ENCODE measurements around the gene INO80C. TPM values are rescaled to one million over a fixed set of nuclear protein-coding genes. Genes with fewer than 3 reads are reported as not detected.

Gene INO80C
- total RNA-seq, 1 experiment from 2014 or later, result 42.3 TPM

DNA sequence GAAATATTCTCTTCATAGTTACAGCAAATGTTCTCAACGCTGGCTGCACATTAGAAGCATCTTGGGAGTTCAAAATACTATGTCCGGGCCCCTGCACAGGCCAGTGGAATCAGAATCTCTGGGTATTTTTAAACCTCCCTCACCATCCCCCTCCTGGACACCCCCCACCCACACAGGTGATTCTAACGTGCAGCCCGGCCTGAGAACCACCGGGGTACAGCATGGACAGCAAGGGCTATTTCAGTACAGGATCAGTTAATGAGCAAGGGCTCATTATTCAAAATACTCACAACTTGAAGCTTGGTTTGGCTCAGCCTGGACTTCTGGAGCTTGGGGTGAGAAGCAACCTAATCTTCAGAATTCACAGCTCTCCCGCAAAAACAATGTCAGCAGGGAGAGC, 31.4 kb downstream of the INO80C start:
- no peaks in the 10 kb centered on the region for H3K27me3 Mint-ChIP-seq (ENCODE audit: low read depth)
- ChIA-PET CTCF (no interaction called here), POLR2A (no interaction called here)
- H3K36me3 Mint-ChIP-seq, result peaks cover 16% of the 10 kb centered on the region
- H3K27ac Mint-ChIP-seq, result no peak overlapping the region
- H3K4me3 Mint-ChIP-seq, result no peak overlapping the region
- no peaks in the 10 kb centered on the region for H3K9me3 Mint-ChIP-seq
- ATAC-seq, result no peak
- no peak for TF ChIP-seq JAZF1 (CRISPR knock-in tag; IDR thresholded peaks at IDR 0.05)
- no peak for TF ChIP-seq NR1H2 (CRISPR knock-in tag; IDR thresholded peaks at IDR 0.05)
- TF ChIP-seq, protein P1, sequence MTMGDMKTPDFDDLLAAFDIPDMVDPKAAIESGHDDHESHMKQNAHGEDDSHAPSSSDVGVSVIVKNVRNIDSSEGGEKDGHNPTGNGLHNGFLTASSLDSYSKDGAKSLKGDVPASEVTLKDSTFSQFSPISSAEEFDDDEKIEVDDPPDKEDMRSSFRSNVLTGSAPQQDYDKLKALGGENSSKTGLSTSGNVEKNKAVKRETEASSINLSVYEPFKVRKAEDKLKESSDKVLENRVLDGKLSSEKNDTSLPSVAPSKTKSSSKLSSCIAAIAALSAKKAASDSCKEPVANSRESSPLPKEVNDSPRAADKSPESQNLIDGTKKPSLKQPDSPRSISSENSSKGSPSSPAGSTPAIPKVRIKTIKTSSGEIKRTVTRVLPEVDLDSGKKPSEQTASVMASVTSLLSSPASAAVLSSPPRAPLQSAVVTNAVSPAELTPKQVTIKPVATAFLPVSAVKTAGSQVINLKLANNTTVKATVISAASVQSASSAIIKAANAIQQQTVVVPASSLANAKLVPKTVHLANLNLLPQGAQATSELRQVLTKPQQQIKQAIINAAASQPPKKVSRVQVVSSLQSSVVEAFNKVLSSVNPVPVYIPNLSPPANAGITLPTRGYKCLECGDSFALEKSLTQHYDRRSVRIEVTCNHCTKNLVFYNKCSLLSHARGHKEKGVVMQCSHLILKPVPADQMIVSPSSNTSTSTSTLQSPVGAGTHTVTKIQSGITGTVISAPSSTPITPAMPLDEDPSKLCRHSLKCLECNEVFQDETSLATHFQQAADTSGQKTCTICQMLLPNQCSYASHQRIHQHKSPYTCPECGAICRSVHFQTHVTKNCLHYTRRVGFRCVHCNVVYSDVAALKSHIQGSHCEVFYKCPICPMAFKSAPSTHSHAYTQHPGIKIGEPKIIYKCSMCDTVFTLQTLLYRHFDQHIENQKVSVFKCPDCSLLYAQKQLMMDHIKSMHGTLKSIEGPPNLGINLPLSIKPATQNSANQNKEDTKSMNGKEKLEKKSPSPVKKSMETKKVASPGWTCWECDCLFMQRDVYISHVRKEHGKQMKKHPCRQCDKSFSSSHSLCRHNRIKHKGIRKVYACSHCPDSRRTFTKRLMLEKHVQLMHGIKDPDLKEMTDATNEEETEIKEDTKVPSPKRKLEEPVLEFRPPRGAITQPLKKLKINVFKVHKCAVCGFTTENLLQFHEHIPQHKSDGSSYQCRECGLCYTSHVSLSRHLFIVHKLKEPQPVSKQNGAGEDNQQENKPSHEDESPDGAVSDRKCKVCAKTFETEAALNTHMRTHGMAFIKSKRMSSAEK (CRISPR knock-in tag; IDR thresholded peaks at IDR 0.05; ENCODE audit: borderline replicate concordance), result no peak
- TF ChIP-seq, protein P2, sequence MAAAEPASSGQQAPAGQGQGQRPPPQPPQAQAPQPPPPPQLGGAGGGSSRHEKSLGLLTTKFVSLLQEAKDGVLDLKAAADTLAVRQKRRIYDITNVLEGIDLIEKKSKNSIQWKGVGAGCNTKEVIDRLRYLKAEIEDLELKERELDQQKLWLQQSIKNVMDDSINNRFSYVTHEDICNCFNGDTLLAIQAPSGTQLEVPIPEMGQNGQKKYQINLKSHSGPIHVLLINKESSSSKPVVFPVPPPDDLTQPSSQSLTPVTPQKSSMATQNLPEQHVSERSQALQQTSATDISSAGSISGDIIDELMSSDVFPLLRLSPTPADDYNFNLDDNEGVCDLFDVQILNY (CRISPR knock-in tag; IDR thresholded peaks at IDR 0.05), result no peak
- DNase-seq (ENCODE audit: low spot score), result no peak
- H3K4me1 Mint-ChIP-seq, result peaks cover 11% of the 10 kb centered on the region

DNA sequence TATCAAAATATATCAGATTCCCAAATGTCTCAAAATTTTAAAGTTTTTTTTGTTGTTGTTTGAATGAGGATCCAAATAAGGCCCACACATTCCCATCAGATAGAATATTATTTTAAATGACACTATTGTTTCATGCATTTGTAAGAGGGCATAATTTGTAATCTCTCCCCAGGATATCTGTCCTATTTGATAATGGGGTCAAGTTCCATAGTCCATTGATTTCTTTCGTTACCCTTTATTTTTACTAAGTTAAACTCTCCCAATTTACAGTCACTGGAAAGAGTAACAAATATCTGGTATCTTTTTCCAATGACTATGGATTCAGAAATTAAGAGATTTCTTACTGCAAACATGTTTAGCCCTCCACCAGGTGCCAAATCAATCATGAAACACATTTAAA, 32.4 kb downstream of the INO80C start:
- Mint-ChIP-seq H3K4me3 (no peak overlapping the region), H3K4me1 (peaks cover 11% of the 10 kb centered on the region), H3K27me3 (ENCODE audit: low read depth) (no peaks in the 10 kb centered on the region), H3K9me3 (no peaks in the 10 kb centered on the region), H3K27ac (no peak overlapping the region), H3K36me3 (peaks cover 13% of the 10 kb centered on the region)
- DNase-seq (ENCODE audit: low spot score) (no peak), ATAC-seq (no peak)
- CTCF ChIA-PET, result no interaction called here
- POLR2A ChIA-PET, result no interaction called here
- TF ChIP-seq, protein P2 (CRISPR knock-in tag; IDR thresholded peaks at IDR 0.05), result no peak
- TF ChIP-seq MXD4 (CRISPR knock-in tag; IDR thresholded peaks at IDR 0.05; ENCODE audit: borderline replicate concordance) (no peak), IRF2 (CRISPR knock-in tag; IDR thresholded peaks at IDR 0.05; ENCODE audit: borderline replicate concordance, low read depth) (no peak), OVOL2 (CRISPR knock-in tag; IDR thresholded peaks at IDR 0.05; ENCODE audit: borderline replicate concordance) (no peak), ZNF232 (CRISPR knock-in tag; IDR thresholded peaks at IDR 0.05) (no peak), FOXP1 (CRISPR knock-in tag; IDR thresholded peaks at IDR 0.05; ENCODE audit: borderline replicate concordance) (no peak), EMX1 (CRISPR knock-in tag; IDR thresholded peaks at IDR 0.05) (no peak), GRHL2 (CRISPR knock-in tag; IDR thresholded peaks at IDR 0.05; ENCODE audit: insufficient replicate concordance, severe bottlenecking) (no peak), JUN (CRISPR knock-in tag; IDR thresholded peaks at IDR 0.05) (no peak), ELF4 (CRISPR knock-in tag; IDR thresholded peaks at IDR 0.05; ENCODE audit: low read depth) (no peak)
- TF ChIP-seq, protein P3, sequence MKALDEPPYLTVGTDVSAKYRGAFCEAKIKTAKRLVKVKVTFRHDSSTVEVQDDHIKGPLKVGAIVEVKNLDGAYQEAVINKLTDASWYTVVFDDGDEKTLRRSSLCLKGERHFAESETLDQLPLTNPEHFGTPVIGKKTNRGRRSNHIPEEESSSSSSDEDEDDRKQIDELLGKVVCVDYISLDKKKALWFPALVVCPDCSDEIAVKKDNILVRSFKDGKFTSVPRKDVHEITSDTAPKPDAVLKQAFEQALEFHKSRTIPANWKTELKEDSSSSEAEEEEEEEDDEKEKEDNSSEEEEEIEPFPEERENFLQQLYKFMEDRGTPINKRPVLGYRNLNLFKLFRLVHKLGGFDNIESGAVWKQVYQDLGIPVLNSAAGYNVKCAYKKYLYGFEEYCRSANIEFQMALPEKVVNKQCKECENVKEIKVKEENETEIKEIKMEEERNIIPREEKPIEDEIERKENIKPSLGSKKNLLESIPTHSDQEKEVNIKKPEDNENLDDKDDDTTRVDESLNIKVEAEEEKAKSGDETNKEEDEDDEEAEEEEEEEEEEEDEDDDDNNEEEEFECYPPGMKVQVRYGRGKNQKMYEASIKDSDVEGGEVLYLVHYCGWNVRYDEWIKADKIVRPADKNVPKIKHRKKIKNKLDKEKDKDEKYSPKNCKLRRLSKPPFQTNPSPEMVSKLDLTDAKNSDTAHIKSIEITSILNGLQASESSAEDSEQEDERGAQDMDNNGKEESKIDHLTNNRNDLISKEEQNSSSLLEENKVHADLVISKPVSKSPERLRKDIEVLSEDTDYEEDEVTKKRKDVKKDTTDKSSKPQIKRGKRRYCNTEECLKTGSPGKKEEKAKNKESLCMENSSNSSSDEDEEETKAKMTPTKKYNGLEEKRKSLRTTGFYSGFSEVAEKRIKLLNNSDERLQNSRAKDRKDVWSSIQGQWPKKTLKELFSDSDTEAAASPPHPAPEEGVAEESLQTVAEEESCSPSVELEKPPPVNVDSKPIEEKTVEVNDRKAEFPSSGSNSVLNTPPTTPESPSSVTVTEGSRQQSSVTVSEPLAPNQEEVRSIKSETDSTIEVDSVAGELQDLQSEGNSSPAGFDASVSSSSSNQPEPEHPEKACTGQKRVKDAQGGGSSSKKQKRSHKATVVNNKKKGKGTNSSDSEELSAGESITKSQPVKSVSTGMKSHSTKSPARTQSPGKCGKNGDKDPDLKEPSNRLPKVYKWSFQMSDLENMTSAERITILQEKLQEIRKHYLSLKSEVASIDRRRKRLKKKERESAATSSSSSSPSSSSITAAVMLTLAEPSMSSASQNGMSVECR (CRISPR knock-in tag; IDR thresholded peaks at IDR 0.05; ENCODE audit: borderline replicate concordance), result no peak
- TF ChIP-seq, protein P4, sequence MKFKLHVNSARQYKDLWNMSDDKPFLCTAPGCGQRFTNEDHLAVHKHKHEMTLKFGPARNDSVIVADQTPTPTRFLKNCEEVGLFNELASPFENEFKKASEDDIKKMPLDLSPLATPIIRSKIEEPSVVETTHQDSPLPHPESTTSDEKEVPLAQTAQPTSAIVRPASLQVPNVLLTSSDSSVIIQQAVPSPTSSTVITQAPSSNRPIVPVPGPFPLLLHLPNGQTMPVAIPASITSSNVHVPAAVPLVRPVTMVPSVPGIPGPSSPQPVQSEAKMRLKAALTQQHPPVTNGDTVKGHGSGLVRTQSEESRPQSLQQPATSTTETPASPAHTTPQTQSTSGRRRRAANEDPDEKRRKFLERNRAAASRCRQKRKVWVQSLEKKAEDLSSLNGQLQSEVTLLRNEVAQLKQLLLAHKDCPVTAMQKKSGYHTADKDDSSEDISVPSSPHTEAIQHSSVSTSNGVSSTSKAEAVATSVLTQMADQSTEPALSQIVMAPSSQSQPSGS (CRISPR knock-in tag; IDR thresholded peaks at IDR 0.05; ENCODE audit: borderline replicate concordance, low read depth), result no peak
- TF ChIP-seq, protein P5, sequence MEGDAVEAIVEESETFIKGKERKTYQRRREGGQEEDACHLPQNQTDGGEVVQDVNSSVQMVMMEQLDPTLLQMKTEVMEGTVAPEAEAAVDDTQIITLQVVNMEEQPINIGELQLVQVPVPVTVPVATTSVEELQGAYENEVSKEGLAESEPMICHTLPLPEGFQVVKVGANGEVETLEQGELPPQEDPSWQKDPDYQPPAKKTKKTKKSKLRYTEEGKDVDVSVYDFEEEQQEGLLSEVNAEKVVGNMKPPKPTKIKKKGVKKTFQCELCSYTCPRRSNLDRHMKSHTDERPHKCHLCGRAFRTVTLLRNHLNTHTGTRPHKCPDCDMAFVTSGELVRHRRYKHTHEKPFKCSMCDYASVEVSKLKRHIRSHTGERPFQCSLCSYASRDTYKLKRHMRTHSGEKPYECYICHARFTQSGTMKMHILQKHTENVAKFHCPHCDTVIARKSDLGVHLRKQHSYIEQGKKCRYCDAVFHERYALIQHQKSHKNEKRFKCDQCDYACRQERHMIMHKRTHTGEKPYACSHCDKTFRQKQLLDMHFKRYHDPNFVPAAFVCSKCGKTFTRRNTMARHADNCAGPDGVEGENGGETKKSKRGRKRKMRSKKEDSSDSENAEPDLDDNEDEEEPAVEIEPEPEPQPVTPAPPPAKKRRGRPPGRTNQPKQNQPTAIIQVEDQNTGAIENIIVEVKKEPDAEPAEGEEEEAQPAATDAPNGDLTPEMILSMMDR (IDR thresholded peaks at IDR 0.05), result no peak
- TF ChIP-seq, protein P6, sequence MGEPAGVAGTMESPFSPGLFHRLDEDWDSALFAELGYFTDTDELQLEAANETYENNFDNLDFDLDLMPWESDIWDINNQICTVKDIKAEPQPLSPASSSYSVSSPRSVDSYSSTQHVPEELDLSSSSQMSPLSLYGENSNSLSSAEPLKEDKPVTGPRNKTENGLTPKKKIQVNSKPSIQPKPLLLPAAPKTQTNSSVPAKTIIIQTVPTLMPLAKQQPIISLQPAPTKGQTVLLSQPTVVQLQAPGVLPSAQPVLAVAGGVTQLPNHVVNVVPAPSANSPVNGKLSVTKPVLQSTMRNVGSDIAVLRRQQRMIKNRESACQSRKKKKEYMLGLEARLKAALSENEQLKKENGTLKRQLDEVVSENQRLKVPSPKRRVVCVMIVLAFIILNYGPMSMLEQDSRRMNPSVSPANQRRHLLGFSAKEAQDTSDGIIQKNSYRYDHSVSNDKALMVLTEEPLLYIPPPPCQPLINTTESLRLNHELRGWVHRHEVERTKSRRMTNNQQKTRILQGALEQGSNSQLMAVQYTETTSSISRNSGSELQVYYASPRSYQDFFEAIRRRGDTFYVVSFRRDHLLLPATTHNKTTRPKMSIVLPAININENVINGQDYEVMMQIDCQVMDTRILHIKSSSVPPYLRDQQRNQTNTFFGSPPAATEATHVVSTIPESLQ (CRISPR knock-in tag; IDR thresholded peaks at IDR 0.05), result no peak
- TF ChIP-seq, protein P7, sequence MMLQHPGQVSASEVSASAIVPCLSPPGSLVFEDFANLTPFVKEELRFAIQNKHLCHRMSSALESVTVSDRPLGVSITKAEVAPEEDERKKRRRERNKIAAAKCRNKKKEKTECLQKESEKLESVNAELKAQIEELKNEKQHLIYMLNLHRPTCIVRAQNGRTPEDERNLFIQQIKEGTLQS (CRISPR knock-in tag; conservative IDR thresholded peaks at IDR 0.05), result no peak

Data from WTC11 (cell line).